HG03571 (cell line): ENCODE data around the gene SMARCD3.

ENCODE experiments used
- ATAC-seq: cut with Tn5 transposase; IDR thresholded peaks from one replicate; pipeline ENCODE4 v1.9.1; 2021; ENCODE audit not compliant: unreplicated experiment

The SMARCD3 gene

DNA sequence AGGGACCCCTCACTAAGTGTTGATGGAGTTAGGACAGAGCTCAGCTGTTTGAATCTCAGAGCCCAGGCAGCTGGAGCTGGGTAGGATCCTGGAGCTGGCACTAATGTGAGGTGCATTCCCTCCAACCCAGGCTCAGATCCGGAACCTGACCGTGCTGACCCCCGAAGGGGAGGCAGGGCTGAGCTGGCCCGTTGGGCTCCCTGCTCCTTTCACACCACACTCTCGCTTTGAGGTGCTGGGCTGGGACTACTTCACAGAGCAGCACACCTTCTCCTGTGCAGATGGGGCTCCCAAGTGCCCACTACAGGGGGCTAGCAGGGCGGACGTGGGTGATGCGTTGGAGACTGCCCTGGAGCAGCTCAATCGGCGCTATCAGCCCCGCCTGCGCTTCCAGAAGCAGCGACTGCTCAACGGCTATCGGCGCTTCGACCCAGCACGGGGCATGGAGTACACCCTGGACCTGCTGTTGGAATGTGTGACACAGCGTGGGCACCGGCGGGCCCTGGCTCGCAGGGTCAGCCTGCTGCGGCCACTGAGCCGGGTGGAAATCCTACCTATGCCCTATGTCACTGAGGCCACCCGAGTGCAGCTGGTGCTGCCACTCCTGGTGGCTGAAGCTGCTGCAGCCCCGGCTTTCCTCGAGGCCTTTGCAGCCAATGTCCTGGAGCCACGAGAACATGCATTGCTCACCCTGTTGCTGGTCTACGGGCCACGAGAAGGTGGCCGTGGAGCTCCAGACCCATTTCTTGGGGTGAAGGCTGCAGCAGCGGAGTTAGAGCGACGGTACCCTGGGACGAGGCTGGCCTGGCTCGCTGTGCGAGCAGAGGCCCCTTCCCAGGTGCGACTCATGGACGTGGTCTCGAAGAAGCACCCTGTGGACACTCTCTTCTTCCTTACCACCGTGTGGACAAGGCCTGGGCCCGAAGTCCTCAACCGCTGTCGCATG is 11.0 kb downstream of the SMARCD3 start:
- no peak for ATAC-seq

- no peak for ATAC-seq
These were observed 12.1 kb downstream of the SMARCD3 start for GRCh38 chr7:151236406-151236805.

GRCh38 chr7:151235091-151235787 is 13.3 kb downstream of the SMARCD3 start:
- no peak for ATAC-seq

GRCh38 chr7:151233804-151234203 is 14.7 kb downstream of the SMARCD3 start:
- ATAC-seq, result no peak

DNA sequence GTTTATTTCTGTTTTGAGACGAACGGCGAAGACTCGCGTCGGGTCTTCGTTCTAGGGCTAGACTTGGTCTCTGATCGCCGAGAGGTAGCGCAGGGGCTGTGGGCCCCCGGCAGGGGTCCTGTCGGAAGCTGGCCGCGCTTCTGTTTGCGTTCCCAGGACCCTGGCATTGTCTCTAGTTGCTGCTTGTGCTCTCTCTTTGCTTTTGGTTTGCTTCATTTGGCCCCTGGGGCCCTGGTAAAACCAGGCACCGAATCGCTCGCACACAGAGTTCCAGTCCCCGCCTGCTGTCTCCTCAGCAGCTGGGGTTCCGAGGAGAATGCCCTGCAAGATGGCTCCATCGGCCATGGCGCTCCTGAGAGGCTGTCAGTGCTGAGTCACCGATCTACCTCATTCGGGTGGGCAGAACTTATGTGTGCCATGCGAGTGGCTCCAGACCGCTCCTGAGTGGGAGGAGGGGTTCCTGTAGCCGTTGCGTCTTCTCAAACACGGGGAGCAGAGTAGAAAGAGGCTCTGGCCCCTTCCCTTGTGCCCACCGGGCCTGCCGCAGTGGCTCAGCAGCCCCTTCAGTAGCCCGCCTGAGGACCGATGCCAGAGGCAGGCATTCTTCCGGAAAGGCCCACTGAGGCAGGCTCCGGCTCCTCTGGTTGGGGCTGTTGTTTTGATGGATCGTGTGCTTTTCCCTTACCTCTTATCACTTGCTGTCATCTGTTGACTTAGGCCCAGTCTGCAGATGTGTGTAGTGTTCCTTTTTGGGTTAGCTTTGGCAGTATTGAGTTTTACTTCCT is 15.4 kb downstream of the SMARCD3 start:
- no peak for ATAC-seq

- peak; percentile 97 for ATAC-seq
These were observed 16.2 kb downstream of the SMARCD3 start, which contains the start of gene CHPF2 for GRCh38 chr7:151232091-151232916. Gene CHPF2 (plus strand): TSS chr7:151232483. CDS start chr7:151234012, 1,529 bp downstream.

DNA sequence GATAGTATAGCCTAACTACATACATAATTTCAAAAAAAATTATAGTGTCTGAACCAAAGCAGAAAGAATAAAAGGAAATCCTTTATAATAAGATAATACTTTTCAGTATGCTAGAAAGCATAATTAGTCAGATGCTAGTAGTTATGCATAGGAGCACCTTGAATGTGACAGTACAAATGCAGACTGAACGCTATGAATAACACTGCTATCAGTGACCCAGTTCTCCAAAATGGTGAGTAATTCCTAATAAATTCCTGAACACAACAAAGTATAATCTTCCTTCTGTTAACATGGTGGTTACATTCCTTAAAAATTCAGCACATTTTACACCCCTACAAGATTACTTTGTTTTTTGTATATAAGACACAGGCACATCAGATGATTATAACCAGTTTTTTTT is 17.4 kb downstream of the SMARCD3 start:
- no peak for ATAC-seq

DNA sequence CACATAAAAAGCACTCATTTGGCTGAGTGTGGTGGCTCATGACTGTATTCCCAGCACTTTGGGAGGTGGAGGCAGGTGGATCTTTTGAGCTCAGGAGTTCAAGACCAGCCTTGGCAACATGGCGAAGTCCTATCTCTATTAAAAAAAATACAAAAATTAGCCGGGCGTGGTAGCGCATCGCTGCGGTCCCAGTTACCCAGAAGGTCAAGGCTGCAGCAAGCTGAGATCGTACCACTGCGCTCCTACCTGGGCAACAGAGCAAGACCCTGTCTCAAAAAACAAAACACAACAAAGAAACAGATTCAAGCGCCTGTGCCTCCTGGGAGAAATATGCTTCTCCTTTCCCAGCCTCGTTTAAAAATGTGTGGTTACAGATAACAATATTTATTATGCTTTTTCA is 19.2 kb downstream of the SMARCD3 start:
- no peak for ATAC-seq

DNA sequence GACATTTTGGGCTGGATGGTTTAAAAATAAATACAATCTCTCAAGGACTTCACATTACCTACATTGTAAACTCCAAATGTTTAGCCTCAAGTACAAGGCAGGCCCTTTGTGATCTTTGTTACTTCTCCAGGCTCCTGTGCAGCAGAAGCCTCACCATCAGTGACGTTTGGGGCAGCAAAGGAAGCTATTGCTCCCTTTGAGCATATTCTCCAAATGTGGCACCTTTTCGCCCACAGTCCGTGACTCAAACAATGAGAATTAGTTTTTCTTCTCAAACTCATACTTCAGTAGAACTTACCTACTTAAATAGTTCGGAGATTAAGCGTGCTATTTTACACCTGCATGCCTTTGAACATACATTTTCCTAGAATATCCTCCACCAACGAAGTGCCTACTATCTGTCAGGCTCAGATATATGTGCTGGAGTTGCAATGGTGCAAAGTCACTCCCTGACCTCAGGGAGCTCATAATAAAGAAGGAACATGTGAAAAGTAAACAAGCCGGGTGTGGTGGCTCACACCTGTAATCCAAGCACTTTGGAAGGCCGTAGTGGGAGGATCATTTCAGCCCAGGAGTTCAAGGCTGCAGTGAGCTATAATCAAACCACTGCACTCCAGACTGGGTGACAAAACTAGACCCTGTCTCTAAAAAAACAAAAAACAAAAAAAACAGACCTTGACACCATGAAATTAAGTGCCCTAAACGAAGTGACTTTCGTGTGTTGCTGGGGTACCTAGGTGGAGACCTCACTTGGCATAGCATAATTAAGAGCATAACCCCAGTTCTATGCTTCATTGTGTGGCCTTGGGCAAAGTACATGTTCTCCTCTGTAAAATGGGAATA is 20.2 kb downstream of the SMARCD3 start:
- ATAC-seq, result no peak

DNA sequence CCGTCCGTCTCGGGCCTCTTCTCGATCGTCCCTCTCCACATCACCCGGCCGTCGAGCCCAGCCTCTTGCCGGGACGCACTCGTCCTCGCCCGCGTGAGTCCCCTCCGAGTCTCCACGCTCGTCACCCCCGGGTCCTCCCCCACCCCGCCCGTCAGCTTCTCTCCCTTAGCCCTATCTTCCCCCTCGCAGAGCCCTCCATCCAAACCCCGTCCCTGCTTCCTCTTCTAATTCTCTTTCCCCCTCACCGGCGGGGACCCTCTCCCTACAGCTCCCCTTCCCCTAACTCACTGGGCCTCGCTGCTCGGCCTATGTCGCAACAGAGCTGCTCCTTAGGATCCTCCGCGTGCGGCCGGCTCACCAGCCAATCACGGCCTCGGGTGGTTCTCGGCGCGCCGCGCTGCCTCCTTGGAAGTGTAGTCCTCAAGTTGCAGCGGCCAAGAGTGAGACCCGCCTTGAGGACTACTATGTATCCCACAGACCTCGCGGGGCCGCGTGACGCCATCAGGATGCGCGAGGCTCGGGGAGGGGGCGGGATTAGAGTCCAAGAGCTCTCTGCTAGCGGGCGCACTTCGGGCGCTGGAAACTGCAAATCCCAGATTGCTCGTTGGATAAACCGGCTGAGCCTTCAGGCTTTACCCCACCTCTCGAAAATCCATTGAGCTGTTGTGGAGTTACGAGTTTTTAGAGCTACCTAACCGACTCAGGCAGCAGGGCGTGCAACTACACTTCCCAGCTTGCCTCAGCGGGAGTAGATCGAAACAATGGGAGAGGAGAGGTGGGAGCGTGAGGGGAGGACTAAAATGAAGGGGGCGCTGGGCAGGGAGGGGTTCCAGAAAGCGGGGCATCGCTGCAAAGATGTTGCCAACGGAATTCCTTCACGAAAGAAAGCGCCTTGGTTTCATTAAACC is 21.4 kb downstream of the SMARCD3 start, which contains the start of gene ABCF2:
ABCF2 (minus strand) TSS at position 331 of the 908 bp plus-strand sequence. CDS start 747 bp downstream, outside the sequence.
- peak; percentile 98 for ATAC-seq

DNA sequence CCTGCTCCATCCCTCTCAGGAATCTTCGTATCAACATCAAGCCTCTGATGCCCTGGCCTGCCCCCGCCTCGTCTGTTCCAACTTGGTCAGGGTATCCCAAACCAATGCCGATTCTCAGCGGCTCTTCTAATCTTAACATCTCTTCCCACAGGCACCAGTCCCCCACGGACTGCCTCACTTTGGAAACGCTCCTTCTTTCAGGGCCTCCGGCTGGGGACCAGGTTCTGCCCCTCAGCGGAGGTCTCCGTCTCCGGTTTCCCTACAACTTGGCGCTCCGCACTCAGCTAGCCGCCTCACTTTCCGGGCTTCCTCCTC is 22.0 kb downstream of the SMARCD3 start:
- peak; percentile 10 for ATAC-seq

DNA sequence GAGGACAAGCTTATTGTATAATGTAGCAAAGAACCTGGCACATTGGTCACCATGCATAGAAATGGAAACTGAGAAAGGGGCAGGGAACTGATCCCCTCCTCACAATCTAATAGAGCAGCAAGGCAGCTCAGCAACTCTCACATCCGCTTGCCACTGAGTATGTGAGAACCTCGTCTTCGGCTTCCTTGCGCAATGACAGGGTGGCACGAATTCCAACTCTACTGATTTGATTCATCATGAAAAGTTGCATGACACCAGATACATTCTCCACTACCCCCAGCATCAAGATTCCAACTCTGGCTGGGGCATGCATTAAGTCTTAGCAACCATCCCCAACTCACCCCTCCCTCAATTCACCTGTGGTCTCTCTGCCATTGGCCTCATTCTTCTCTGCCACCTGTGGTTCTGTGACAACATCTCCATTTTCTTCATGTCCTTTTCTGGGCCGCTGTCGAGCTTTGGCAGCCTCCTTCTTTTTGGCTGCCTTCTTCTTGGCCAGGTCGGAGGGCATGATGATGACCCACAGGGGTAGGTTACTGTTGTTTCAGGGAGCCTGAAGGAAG is 22.5 kb downstream of the SMARCD3 start:
- ATAC-seq, result no peak

DNA sequence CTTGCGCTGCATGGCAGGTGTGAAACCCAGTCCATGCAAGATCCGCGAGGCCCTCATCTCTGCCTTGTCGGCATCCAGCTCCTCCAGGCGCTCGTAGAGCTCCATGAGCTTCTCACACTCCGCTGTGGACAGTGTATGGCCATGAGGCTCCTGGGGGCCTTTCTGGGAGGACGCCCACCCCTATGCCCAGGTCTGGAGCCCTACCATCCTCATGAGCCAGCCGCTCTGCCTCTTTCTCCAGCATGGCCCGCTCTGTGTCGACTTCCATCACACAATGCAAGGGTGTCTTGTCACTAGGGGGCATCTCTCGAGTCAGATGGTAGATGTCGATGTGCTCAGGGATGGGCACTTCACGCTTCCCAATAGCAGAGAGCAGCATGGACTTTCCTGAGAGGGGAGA is 24.8 kb downstream of the SMARCD3 start:
- no peak for ATAC-seq

DNA sequence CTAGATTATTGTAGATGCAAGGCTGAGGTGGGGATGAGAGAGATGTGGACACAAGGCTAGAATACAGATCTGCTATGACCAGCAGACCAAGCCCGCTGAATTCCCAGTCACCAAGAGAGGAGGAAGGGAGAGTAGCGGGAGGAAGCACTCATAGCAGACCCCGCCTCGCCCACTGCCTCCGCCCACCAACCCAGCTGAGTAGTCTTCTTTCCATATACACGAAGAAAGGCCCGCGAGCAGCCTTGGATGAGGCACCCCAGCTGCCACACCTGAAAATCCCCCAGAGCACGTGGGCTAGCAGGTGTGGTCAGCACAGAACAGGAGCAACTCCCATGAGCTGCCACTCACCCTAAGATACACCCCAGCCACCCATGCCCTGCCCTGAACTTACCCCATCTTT is 30.3 kb downstream of the SMARCD3 start:
- ATAC-seq, result no peak

DNA sequence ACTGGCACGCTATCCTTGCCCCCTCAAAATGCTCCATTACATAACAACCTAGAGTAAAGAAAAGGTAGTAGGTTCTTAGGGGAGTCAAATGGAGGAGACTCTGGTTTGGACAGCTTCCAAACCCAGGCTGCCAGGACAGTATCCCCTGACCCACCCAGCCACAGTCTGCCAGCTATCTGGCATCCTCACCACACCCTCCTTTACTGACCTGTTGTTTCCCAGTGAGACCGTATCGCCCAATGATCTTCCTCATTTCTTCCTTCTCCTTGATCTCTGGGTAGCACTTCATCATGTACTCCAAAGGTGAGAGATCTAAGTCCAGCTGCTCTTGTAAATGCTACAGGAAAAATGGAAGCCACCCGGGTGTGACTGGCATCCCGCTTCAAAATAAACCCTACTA is 33.1 kb downstream of the SMARCD3 start:
- no peak for ATAC-seq

DNA sequence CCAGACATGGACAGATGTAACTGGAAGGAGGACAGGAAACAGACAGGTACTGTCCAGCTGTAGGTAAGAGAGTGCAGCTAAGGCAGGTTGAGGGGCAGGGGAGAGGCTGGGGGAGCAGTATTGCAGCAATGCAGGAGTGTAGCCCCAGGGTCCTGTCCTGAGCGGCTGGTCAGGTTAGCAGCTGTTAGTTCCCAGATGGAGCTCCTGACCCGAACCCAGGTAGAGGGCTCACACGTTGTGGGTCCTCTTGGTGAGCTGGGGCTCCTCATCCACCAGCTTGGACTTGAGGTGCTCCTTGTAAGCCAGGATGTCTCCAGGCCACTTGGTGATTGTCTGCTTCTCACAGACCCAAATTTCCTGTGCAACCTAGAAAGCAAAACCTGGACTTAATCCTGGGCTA is 34.7 kb downstream of the SMARCD3 start:
- ATAC-seq, result no peak

DNA sequence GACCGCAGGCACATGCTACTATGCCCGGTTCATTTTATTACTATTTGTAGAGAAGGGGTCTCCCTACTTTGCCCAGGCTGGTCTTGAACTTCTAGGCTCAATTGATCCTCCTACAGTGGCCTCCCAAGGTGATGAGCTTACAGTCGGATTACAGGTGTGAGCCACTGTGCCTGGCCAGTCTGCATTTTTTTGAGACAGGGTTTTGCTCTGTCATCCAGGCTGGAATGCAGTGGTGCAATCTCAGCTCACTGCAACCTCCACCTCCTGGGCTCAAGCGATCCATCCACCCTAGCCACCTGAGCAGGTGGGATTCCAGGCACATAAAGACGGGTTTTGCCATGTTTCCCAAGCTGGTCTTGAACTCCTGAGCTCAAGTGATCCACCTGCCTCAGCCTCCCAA is 35.9 kb downstream of the SMARCD3 start:
- ATAC-seq, result no peak

DNA sequence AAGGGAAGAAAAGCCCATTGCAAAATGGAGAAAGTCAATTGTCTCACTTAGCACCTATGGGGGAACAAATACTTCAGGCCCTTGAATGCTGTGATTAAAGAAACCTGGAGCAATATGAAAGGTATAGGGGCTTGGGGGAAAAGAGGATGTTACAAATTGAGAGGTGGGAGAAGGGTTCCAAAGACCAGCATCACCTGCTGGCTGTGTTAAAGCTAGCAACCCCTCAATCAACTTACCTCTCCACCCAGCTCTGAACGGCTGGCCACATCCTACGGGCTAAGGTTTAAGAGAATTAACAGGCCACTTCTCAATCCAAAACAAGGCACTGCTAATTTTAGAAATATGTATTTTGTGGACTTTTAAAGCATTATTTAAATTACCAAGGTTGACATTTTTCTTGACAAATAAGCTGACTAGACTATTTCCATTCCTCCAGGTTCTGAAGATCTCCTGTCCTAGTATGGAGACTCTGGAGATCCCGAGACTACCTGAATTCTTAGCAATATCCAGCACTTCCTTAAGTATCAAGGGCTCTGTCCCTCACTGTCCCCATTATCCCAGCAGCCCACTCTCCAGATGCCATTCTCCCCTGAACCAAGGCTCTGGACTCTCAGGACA is 37.2 kb downstream of the SMARCD3 start:
- no peak for ATAC-seq
